Left cardiac atrium (tissue), 4 donors: ENCODE measurements around the gene KLHL2. TPM values are rescaled to one million over a fixed set of nuclear protein-coding genes. Genes with fewer than 3 reads are reported as not detected.
A peak's percentile ranks its signal among the peaks of the same experiment; 100 is the strongest.
"Not testable (repeated sequence)": the region's sequence is repeated elsewhere in the genome, so short reads cannot be mapped to it uniquely, and the experiment has no call there.

Experiments used
- ATAC-seq, 2 donors: fragments of 200-7000 bp; cut with Tn5 transposase; one replicate each; pipeline ENCODE4 v1.9.1; 2020; ENCODE audit warnings: mild to moderate bottlenecking in 2 of 2, moderate library complexity in 2 of 2
- DNase-seq: peaks from one replicate; pipeline ENCODE4 v3.0.0-alpha.2; 2020
- intact Hi-C, 2 donors: fragments of 100-400 bp; cut with DNase I; formaldehyde crosslinking; loops; one replicate each; pipeline versions ENCODE4 v1.14.1 to v1.15.1; 2022 to 2023
- total RNA-seq, 2 donors: library from RNA; stranded (reverse); fragmentation: NEBNext Ultra II Directional; extraction: Animal tissue kit (Norgen Biotek cat#: 25700); gene quantifications; one replicate each; pipeline ENCODE4 v1.2.1, GENCODE V29; 2021
- donor health status: DM: no; HTN: yes; CAD: no.
- donor health status: DM: no; HTN: yes; CAD: no; lungs with severe emphysema.
- donor health status: DM: yes; HTN: yes; CAD: no.
- donor health status: Dilated cardiomyopathy.

Gene KLHL2
- total RNA-seq, 2 donors from 2014 or later, result 11.0 to 14.3 TPM

- intact Hi-C loops, DNase-seq, ATAC-seq: not testable (repeated sequence)
Observed at GRCh38 chr4:165342340-165342739, 135.0 kb downstream of the KLHL2 start.

- ATAC-seq, result no peak
- intact Hi-C loops, result no loop called here
- DNase-seq, result no peak
Observed at GRCh38 chr4:165343353-165344191, 136.2 kb downstream of the KLHL2 start.

- intact Hi-C loops, result loop anchor here (5.0 kb wide), 1 partner anchor 214 kb away; no protein-coding TSS in a partner anchor
- DNase-seq (no peak), ATAC-seq (peak in 1 of 2 donors; percentile 53)
Observed at GRCh38 chr4:165345666-165346417, 138.5 kb downstream of the KLHL2 start.

- ATAC-seq (no peak), DNase-seq (no peak)
- intact Hi-C loops, result loop anchor here (5.0 kb wide), 1 partner anchor 216 kb away; no protein-coding TSS in a partner anchor
Observed at GRCh38 chr4:165347647-165348569, 140.5 kb downstream of the KLHL2 start.

- ATAC-seq (no peak), DNase-seq (no peak)
- intact Hi-C loops, result no loop called here
Observed at GRCh38 chr4:165351359-165352130, 144.2 kb downstream of the KLHL2 start.

- DNase-seq, result no peak
- ATAC-seq, result peak; percentile 47 to 67
- intact Hi-C loops, result loop anchor here (2.0 to 5.0 kb wide), 2 partner anchors 106 to 109 kb away; no protein-coding TSS in a partner anchor
Observed at GRCh38 chr4:165355900-165356300, 148.5 kb downstream of the KLHL2 start.

- ATAC-seq (no peak), DNase-seq (no peak)
- intact Hi-C loops, result loop anchor here in 1 of 2 donors (5.0 kb wide), 1 partner anchor 103 kb away; no protein-coding TSS in a partner anchor
Observed at GRCh38 chr4:165359506-165359905, 152.1 kb downstream of the KLHL2 start.

- DNase-seq (no peak), ATAC-seq (peak in 1 of 2 donors; percentile 79)
- intact Hi-C loops, result no loop called here
Observed at GRCh38 chr4:165360041-165360695, 152.8 kb downstream of the KLHL2 start.

GRCh38 chr4:165360985-165361670 is 153.8 kb downstream of the KLHL2 start:
- no peak for DNase-seq
- ATAC-seq, result no peak

GRCh38 chr4:165361810-165362209 is 154.4 kb downstream of the KLHL2 start:
- DNase-seq, result no peak
- intact Hi-C loops, result no loop called here
- ATAC-seq, result no peak

More at GRCh38 chr4:165360985-165361670, 153.8 kb downstream of the KLHL2 start:
- intact Hi-C loops, result no loop called here

- peak in 1 of 2 donors; percentile 64 for ATAC-seq
- intact Hi-C loops, result no loop called here
Observed at GRCh38 chr4:165364452-165365080, 157.2 kb downstream of the KLHL2 start.

GRCh38 chr4:165367040-165367439 is 159.7 kb downstream of the KLHL2 start:
- no peak for ATAC-seq
- intact Hi-C loops, result no loop called here

More at GRCh38 chr4:165364452-165365080, 157.2 kb downstream of the KLHL2 start:
- no peak for DNase-seq

GRCh38 chr4:165368114-165368513 is 160.8 kb downstream of the KLHL2 start:
- no peak for DNase-seq
- ATAC-seq, result no peak
- intact Hi-C loops, result no loop called here

More at GRCh38 chr4:165367040-165367439, 159.7 kb downstream of the KLHL2 start:
- DNase-seq, result no peak

- DNase-seq (no peak), ATAC-seq (no peak)
- intact Hi-C loops, result no loop called here
Observed at GRCh38 chr4:165368567-165368966, 161.2 kb downstream of the KLHL2 start.

- intact Hi-C loops, result no loop called here
Observed at GRCh38 chr4:165369522-165369921, 162.2 kb downstream of the KLHL2 start.

GRCh38 chr4:165370530-165370929 is 163.2 kb downstream of the KLHL2 start:
- ATAC-seq, result no peak
- DNase-seq, result no peak
- intact Hi-C loops, result no loop called here

More at GRCh38 chr4:165369522-165369921, 162.2 kb downstream of the KLHL2 start:
- ATAC-seq, result no peak
- no peak for DNase-seq
